NCI-H187 treated with DMSO at 0.1 percent for 48 hours (cell line): ENCODE data around the gene MRPL21.
"Not testable (repeated sequence)": the region's sequence is repeated elsewhere in the genome, so short reads cannot be mapped to it uniquely, and the experiment has no call there.

ENCODE experiments used
- DNase-seq: peaks from one replicate; lab custom pipeline; 2025; lab: John Stamatoyannopoulos, UW

Gene MRPL21

DNA sequence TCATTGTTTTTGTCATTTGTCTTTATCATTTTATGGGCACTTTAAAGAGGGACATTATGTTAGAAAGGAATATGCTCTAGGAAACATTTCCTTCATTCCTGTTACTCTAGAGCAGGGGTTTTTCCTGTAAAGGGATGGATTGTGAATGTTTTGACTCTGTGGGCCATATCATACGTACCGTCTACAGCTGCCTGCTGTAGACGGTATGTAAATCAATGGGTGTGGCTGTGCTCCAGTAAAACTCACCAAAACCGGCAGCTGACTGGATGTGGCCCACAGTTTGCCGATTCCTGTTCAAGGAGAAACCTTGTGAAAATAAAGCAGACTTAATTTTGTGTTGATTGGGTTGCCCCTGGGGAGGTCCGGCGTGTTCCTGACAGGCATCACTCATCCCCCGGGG, 7.3 kb upstream of the MRPL21 start:
- no peak for DNase-seq

- DNase-seq, result no peak
Measured at GRCh38 chr11:68908273-68908672, 4.6 kb upstream of the MRPL21 start.

- no peak for DNase-seq
Measured at GRCh38 chr11:68905421-68906360, 2.1 kb upstream of the MRPL21 start.

DNA sequence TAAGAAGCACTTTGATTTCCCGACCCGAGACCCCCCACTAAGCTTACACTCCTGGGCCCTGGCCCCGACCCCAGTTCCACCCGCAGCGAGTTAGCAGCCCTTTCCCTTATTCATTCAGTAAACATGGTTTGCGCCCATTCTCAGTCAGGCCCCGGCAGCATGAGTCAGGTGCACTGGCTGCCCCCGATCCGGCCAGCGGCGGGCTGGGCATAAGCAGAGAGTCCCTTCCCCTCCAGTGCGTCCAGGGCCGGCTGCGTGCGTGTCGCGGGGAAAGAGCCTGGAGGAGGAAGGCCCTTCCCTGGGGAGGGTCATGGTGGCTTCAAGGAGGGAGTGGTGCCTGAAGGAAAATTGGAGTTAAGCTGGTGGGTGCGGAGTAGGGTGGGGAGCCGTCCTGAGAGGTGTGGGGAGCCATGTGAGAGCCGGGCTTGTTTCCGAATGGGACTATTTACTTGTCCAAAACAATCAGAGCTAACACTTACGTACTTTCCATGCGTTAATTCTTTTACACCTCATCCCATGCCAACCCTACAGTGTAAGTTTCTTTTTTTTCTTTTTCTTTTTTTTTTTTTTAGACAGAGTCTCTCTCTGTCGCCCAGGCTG, 716 bp upstream of the MRPL21 start:
- no peak for DNase-seq

DNA sequence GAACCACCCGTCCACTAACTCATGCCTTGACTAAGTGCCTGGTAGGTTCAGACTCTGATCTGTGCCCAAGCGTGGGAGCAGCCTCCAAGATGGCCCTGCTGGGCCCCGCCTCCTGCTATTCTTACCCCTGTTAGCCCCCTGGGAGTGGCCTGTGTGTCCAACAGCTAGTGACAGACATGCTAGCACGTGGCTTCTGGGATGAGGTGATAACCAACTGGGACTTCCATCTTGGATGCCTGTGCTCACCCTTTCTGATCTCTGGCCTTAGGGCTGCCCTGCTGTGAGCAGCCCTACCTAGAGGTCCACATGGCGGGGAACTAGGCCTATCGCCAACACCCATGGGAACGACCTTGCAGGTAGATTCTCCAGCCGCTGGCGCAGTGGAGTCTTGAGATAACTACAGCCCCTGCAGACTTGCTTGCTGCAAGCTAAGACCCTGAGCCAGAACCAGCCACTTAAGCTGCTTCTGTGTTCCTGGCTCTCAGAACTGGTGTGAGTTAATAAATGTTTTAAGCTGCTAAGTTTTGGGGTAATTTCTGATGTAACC, 2.7 kb downstream of the MRPL21 start:
- no peak for DNase-seq

- DNase-seq, result no peak
Measured at GRCh38 chr11:68897441-68897840, 6.2 kb downstream of the MRPL21 start.

DNA sequence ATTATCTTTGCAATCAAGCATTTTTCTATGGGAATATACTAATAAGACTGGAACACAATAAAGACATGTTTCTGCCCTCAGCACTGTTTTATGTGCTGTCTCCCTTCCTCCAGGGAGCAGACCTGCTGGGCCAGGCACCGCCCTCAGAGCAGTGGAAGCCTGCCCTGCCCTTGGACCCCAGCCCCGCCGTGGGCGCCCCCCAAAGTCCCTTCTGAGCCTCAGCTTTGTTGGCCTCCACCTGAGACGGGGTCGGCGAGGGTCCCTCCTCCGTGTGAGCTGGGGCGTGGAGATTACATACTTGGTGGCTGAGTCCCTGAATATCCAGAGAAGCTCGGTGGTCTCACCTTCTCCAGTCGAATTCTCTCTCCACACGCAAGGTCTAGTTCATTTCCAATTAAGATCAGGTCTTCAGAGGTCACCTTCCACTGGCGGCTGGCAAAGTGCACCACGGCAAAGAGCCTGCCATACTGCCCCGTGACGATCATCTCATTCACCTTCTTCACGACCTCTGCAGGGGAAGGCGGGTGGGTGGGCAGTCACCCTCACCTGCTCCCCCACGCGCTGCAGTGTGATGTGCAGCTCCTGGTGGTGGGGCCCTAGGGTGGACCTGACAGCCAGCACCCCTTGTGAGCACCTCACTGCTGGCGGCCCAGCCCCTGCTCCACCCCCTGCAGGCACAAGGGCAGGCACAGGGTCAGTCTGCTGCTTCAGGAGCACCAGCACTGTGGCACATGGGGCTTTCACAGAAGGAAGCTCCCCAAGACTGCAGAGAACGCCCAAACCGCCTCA, 7.3 kb downstream of the MRPL21 start:
- DNase-seq, result no peak

DNA sequence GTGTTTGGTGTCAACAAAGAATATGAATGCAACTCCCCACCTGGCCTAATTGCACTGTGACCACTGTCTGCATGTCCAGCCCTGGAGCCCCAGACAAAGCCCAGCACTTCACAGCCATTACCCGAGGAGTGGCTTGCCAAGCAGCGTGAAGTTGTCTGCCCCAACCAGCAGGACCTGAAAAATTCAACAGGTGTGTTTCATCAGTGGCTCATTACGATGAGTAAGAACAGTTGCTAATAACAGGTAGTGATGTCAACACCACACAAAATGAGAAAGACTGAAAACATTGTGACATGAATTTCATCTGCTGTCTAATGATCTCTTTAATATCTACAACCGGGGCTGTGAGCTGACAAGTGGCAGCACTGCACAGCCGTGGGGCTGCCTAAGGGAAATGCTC, 10.3 kb downstream of the MRPL21 start:
- no peak for DNase-seq

DNA sequence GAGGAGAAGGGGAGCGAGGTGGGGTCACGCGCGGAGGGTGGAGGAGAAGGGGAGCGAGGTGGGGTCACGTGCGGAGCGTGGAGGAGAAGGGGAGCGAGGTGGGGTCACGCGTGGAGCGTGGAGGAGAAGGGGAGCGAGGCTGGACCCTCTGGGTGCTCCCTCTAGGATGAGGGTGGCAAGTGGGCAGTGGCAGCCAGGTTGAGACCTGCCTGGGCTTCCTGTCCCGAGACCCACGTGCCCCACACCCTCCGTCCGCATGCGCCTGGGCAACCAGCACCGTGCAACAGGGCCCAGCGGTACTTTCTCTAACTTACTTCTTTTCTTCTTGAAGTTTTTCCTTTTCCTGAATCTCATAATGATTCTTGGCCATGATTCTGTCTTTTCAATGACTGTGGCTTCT, 11.1 kb downstream of the MRPL21 start:
- no peak for DNase-seq

DNA sequence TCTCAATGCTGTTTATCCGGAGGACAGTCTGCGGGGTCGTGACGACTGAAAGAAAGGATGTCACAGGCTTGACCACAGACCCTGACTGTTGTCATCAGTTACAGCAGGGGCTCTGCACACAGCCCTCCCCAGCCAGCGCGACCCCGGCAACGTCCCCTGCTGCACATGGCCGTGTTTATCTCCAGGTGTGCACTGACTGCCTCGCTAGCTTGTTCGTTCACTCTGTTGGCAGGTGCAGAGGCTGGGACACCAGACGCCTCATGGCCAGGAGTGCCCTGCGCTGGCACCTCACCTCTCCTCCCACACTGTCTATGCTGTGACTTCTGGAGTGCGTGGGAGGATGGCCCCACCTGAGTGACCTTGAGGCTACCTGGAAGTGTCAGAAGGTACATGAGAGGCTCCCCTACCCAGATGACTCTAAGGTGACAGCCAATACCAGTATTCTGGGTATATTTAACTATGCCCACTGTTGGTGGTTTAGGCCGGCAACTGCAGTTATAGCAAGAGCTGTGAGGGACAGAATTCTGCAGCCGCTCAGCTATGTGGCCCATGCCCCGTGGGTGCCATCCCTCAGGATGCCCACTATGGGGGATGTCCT, 12.2 kb downstream of the MRPL21 start:
- no peak for DNase-seq

- no peak for DNase-seq
Measured at GRCh38 chr11:68890490-68891231, 13.0 kb downstream of the MRPL21 start.

DNA sequence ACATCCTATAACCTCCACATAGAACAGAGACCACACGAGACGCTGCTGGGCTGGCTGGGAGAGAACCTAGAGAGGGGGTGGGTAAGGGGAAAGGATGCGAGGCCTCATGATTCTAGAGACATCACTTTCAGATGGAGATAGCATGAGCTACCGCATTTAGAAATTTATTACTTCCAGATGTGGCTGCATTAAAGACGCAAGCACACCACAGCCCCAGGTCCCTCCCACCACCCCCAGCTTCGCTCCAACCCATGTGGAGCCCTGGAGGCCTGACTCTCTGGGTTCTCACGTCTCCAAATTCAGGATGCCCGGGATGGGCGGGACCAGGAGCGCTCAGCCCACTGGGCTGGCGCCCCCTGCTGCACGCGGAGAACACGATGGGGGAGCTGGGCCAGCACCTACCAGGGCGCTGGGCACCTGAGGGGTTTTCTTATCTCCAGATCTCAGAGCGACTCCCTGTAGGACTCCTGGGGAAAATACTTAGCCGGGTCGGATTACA, 13.6 kb downstream of the MRPL21 start:
- no peak for DNase-seq

- not testable (repeated sequence) for DNase-seq
Measured at GRCh38 chr11:68884827-68885226, 18.8 kb downstream of the MRPL21 start.

GRCh38 chr11:68882391-68882790, 21.2 kb downstream of the MRPL21 start:
- DNase-seq, result no peak

DNA sequence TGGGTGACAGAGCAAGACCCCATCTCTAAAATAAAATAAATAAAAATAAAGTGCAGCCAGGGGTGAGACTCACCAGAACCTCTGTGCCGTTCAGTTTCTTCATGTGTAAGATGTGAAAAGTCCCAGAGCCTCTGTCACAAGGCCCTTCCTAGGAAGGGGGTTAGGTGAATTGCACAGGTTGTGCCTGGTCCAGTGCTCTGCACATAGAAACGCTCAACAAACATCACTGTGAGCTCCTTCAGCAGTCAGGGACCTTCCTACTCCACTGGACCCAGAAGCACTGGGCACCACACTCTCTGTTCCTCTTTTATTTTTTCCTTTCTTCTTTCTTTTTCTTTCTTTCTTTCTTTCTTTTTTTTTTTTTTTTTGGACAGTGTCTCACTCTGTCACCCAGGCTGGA, 22.3 kb downstream of the MRPL21 start:
- DNase-seq, result no peak

DNA sequence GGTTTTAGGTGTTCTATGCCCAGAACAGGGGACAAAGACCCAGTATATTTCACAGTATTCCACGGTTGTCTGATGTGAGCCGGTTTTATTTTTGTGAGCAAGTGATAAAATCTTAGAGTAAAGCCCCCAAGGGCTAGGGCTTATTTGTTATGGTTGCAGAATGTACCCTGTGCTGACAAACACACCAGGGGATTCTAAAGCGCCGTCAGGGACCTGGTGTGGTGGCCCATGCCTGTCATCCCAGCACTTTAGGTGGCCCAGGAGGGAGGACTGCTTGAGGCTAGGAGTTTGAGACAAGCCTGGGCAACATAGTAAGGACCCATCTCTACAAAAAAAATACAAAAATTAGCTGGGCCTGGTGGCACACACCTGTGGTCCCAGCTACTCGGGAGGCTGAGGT, 22.8 kb downstream of the MRPL21 start:
- DNase-seq, result no peak

GRCh38 chr11:68878022-68878421, 25.6 kb downstream of the MRPL21 start:
- DNase-seq, result no peak

DNA sequence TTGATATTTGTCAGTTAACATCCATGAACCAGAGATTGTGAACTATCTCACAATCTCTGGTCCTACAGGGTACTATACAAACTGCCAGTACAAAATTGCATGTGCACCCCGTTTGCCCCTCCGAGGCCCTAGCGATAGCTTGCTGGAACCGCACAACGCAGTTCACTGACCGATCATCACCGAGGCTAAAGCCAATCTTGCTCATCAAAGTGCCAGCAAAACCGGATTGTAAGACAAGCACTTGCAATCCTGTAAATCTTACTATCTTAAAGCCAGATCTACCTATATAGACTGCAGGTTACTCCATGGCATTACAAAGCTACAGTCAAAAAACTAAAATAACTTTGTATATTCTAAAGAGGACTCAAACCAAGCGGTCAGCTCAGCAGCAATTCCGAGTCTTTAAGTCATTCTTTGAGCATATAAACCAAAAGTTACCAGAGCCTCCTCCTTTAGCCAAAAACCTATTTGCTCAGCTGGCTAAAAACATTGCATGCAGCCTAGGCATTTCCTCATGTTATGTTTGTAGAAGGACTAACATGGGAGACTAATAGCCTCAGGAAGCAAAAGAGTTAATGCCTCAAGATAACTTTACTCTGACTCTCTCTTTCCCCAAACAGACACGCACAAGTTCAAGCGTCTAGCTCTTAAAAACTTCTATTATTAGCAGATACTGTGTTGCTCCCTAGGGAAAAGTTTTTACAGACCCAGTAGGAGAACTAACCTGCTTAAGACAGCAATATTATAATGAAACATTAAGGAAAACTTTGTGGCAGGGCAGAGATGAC, 31.2 kb downstream of the MRPL21 start:
- DNase-seq, result no peak

DNA sequence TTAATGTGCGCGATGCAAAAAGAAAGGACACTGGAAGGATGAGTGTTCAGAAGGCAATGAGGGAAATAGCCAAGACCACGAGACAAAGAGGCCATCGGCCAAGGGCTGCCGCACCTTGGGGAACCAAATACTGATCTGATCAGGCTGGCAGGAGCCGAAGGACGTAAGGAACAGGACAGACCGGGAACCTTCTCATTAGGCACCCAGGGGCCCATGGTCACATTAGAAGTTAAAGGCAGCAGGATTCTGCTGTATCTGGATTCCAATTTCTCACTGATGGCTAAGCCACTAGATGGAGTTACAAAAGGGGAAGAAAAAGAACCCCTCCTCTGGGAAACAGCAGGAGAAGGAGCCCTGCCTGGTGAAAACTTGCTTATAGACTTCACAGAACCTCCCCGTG, 33.2 kb downstream of the MRPL21 start:
- DNase-seq, result no peak

DNA sequence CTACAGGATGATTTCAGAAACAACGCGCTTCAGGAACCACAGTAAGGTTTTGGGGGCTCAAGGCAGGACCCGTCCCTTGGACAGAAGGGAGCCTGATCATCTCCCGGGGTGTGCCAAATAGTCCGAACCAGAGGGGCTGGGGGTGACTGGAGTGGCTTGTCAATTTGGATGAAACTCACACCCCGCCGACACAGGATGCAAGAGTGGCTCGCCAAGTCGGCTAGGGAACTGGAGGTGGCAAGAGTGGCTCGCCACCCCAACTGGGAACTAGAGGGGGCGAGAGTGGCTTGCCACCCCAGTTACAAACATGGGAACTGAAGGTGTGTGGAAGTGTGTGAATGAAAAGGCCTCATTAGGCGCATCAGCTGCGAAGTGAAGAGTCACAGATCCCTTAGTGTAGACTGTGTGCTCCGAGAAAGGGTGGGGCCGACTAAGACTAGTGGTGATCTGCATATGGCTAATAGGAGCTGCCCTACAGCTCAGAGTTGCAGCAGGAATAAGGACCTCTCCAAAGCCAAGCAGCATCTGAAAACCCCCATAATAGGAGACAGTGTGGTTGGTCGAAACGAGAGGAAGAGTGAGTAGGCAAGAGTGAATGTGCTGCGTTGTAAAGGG, 35.3 kb downstream of the MRPL21 start:
- DNase-seq, result no peak
